AG04450 (cell line): Measurements from ENCODE around the gene MBD6. TPM values are rescaled to one million over a fixed set of nuclear protein-coding genes. Genes with fewer than 3 reads are reported as not detected.

Experiments
- CTCF ChIA-PET: fragments of 300-600, 350-600 bp; formaldehyde crosslinking; extraction: SDS; loops from one replicate; lab custom pipeline; 2022; ENCODE audit warnings: antibody characterized with exemption, inconsistent platforms; lab: Charles Lee
- POLR2A ChIA-PET: fragments of 350-600 bp; formaldehyde crosslinking; extraction: SDS; loops from one replicate; lab custom pipeline; 2021; ENCODE audit warnings: antibody characterized with exemption, inconsistent platforms; lab: Yijun Ruan, JAX
- DNase-seq: peaks from one replicate; pipeline ENCODE4 v3.0.0-alpha.2; 2011; ENCODE audit warnings: low read depth, low spot score
- H3K27ac ChIP-seq: one replicate; pipeline ENCODE4 v1.5.1; 2012; ENCODE audit warnings: low read depth, low read length, control low read depth
- H3K27me3 ChIP-seq: one replicate; pipeline ENCODE4 v1.6.0; 2012; ENCODE audit warnings: low read length; ENCODE audit not compliant: control insufficient read depth, insufficient read depth
- H3K4me3 ChIP-seq: 2 replicates; pipeline ENCODE4 v1.5.1; 2011; ENCODE audit warnings: mild to moderate bottlenecking, low read depth, low read length, control low read depth
- H3K9me3 ChIP-seq: 2 replicates; pipeline ENCODE4 v1.5.1; 2012; ENCODE audit warnings: low read length; ENCODE audit not compliant: control insufficient read depth, insufficient read depth
- polyA plus RNA-seq: library from polyadenylated mRNA; depleted of rRNA; stranded (reverse); fragments of >200 nt; gene quantifications from 2 replicates; pipeline ENCODE4 v1.2.3, GENCODE V29; 2011
- TF ChIP-seq, protein P1 (sequence below): IDR thresholded peaks from 2 replicates; pipeline ENCODE4 v1.5.1; 2011; ENCODE audit warnings: low read depth, low read length, control low read depth, inconsistent platforms

The MBD6 gene
- polyA plus RNA-seq, 1 experiment: 3.3 TPM

DNA sequence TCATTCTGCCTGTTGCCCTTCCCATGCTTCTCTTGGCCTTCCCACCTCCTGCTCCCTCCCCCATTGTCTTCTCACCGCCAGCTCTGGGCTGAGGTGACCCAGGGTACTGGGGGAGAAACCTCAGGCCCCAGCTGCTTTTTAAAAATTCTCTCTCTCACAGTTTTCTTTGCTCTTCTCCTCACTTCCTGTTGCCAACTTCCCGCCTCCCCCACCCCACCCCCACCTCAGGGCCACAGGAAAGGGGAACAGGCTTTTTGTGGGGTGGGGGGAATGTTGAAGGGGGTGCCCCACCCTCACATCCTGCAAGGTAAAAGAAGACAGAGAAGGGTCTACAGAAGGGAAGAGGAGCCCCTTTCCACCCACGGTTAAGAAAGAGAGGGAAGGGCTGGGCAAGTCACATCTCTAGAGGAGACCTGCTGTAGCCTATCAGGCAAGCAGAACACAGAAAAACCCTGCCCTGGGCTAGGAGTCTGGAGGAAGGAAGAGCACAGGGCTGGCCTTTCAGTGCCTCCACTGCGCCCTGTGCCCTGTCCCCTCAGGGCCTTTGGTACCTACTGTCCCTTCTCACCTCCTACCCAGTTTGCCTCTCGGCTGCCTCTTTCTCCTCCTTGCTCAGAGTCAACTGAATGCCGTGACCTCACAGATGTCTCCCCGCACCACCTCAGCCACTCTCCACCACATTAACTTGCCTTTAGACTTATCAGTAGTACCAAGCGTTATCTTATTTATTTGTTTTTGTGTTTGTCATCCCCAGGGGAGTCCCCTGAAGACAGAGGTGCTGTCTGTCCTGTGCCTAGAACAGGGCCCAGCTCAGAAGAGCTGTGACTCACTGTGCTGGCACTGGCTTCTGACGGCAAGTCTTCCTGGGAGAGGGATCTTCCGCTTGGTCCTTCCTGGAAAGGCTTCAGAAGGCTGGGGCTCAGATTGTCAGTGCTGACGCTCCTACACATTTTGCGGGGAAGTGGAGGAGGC lies 44.6 kb upstream of the MBD6 start:
- Histone ChIP-seq H3K27me3 (peaks cover 42% of the 10 kb centered on the region), H3K27ac (no peak overlapping the region), H3K9me3 (no peaks in the 10 kb centered on the region; the same call in 1 of the 2 replicates), H3K4me3 (no peak overlapping the region)
- no peak for DNase-seq
- ChIA-PET POLR2A (no interaction called here), CTCF (interaction anchor here (0.9 to 1.3 kb wide), 2 partner anchors 16 to 19 kb away, joined by 3 to 5 read pairs; partner anchors contain the start of gene GLI1)
- TF ChIP-seq, protein P1, sequence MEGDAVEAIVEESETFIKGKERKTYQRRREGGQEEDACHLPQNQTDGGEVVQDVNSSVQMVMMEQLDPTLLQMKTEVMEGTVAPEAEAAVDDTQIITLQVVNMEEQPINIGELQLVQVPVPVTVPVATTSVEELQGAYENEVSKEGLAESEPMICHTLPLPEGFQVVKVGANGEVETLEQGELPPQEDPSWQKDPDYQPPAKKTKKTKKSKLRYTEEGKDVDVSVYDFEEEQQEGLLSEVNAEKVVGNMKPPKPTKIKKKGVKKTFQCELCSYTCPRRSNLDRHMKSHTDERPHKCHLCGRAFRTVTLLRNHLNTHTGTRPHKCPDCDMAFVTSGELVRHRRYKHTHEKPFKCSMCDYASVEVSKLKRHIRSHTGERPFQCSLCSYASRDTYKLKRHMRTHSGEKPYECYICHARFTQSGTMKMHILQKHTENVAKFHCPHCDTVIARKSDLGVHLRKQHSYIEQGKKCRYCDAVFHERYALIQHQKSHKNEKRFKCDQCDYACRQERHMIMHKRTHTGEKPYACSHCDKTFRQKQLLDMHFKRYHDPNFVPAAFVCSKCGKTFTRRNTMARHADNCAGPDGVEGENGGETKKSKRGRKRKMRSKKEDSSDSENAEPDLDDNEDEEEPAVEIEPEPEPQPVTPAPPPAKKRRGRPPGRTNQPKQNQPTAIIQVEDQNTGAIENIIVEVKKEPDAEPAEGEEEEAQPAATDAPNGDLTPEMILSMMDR: no peak

DNA sequence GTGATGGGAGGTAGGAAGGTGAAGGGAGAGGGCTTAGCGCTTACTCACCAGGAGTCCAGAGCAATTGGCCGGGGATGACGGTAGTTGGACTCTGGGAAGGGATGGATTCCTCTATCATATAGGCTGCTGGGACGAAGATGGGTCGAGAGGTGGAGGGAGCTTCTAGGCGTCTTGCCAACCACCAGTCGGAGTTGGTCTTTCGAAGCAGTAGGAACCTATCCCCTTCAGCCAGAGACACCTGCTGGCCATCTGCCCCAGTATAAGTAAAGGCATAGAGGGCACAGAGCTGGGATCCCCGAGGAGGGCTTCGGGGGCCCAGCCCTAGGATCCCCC lies 43.6 kb upstream of the MBD6 start:
- no peak overlapping the region for H3K27ac ChIP-seq
- no peak for DNase-seq
- H3K4me3 ChIP-seq: no peak overlapping the region
- H3K9me3 ChIP-seq: no peaks in the 10 kb centered on the region; the same call in 1 of the 2 replicates
- ChIA-PET POLR2A (no interaction called here), CTCF (no interaction called here)
- H3K27me3 ChIP-seq: peaks cover 33% of the 10 kb centered on the region
- TF ChIP-seq, protein P1: no peak

DNA sequence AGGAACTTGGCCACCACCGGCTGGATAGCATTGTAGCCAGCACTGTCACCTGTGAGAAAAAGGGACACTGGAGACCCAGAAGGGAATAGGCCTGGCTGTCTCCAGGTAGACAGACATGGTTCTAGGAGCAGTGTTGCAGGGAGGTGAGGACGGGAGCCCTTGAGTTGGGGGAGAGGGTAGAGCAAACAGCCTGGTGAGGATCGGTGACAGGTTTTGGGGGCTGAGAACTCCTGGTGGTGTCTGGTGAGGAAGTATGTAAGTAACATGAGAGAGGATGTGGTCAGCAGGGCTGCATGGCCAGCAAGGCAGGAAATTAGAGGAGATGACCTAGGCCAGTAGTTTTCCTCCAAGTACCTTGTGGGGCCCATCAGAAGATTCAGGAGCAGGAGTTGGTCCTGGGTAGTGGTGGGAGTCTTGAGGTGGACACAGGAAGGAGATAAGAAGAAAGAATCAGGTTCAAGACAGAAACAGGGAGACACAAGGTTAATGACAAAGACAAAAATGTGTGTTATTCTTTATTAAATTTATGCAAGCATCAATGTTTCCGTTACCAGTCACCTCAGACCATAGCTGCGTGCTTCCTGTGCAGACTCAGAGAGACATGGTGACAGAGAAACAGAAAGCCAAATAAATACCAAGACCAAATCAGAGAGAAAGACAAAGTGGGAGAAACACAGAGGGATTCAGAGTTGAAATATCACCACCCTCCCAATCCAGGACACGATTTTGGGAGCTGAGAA lies 43.1 kb upstream of the MBD6 start, which contains the start of gene ARHGAP9:
ARHGAP9 (minus strand) TSS at position 491 of the 740 bp plus-strand sequence; CDS start at position 31, 460 bp downstream.
- CTCF ChIA-PET: interaction anchor here (1.0 to 1.3 kb wide), 2 partner anchors 16 to 21 kb away, joined by 3 to 7 read pairs; partner anchors contain the start of gene GLI1
- no peak within 1 kb of the TSS for H3K27ac ChIP-seq
- TF ChIP-seq, protein P1: no peak
- H3K27me3 ChIP-seq: peaks cover 28% of the 10 kb centered on the region
- POLR2A ChIA-PET: no interaction called here
- H3K4me3 ChIP-seq: no peak within 1 kb of the TSS
- H3K9me3 ChIP-seq: no peaks in the 10 kb centered on the region; the same call in 1 of the 2 replicates
- DNase-seq: no peak

DNA sequence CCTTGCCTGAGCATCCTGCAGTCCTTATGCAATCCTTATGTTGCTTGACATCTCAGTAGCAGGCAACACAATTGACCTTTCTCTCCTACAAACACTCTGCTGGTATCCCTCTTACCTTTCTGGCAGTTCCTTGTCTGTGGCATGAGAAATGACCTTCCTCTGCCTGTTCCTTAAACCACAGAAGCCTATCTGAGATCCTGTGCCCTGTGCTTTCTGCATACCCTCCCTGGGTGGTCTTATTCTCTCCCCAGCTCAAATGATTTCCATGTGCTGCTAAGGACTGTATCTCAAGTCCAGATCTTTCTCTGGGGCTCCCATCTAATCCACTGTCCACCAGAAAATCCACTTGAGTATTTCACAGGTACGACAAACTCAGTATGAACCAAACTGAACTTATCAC lies 41.0 kb upstream of the MBD6 start:
- H3K27ac ChIP-seq: no peak overlapping the region
- POLR2A ChIA-PET: no interaction called here
- no peaks in the 10 kb centered on the region; the same call in 1 of the 2 replicates for H3K9me3 ChIP-seq
- no peak for DNase-seq
- CTCF ChIA-PET: no interaction called here
- peaks cover 8% of the 10 kb centered on the region for H3K27me3 ChIP-seq
- TF ChIP-seq, protein P1: no peak
- no peak overlapping the region for H3K4me3 ChIP-seq
